HEK293 (cell line): ENCODE measurements around the gene ARRDC2.

ENCODE experiments used
- KLF7 ChIP-seq: fragments of 450-650 bp; formaldehyde crosslinking; IDR thresholded peaks from 2 replicates; pipeline ENCODE4 v1.5.1; 2016; ENCODE audit warnings: missing biosample characterization, missing genetic modification characterization, borderline replicate concordance
- REST ChIP-seq: fragments of 450-650 bp; formaldehyde crosslinking; IDR thresholded peaks from 2 replicates; pipeline ENCODE4 v1.5.1; 2016; ENCODE audit warnings: missing biosample characterization, missing genetic modification characterization
- TCF7L2 ChIP-seq: IDR thresholded peaks from 2 replicates; pipeline ENCODE4 v1.6.1; 2011; ENCODE audit warnings: low read depth, mild to moderate bottlenecking, inconsistent platforms, low read length, moderate library complexity, borderline replicate concordance
- YY1 ChIP-seq: fragments of 450-650 bp; formaldehyde crosslinking; IDR thresholded peaks from 2 replicates; pipeline ENCODE4 v1.5.1; 2018; ENCODE audit warnings: missing biosample characterization, missing genetic modification characterization
- ZNF175 ChIP-seq: fragments of 450-650 bp; formaldehyde crosslinking; IDR thresholded peaks from 2 replicates; pipeline ENCODE4 v1.5.1; 2016; ENCODE audit warnings: missing biosample characterization, missing genetic modification characterization
- ZNF274 ChIP-seq, 2 experiments: fragments of 200-500 bp in 1 of 2; fragments of 450-650 bp in 1 of 2; sonication (Bioruptor generic) in 1 of 2; formaldehyde crosslinking in 1 of 2; IDR thresholded peaks; 2 replicates each; pipeline versions ENCODE4 v1.5.1 to v1.6.1; 2014 to 2016; ENCODE audit warnings: borderline replicate concordance in 1 of 2, inconsistent platforms in 1 of 2, low read length in 1 of 2, missing biosample characterization in 1 of 2, missing genetic modification characterization in 1 of 2
- ZNF350 ChIP-seq: fragments of 450-650 bp; formaldehyde crosslinking; IDR thresholded peaks from 2 replicates; pipeline ENCODE4 v1.5.0; 2017; ENCODE audit warnings: missing biosample characterization, mild to moderate bottlenecking, missing genetic modification characterization
- ZNF692 ChIP-seq: fragments of 450-650 bp; formaldehyde crosslinking; IDR thresholded peaks from 2 replicates; pipeline ENCODE4 v1.5.1; 2016; ENCODE audit warnings: missing biosample characterization, missing genetic modification characterization
- ZNF707 ChIP-seq: fragments of 450-650 bp; formaldehyde crosslinking; IDR thresholded peaks from 2 replicates; pipeline ENCODE4 v1.5.1; 2016; ENCODE audit warnings: missing biosample characterization, missing genetic modification characterization
- ZNF747 ChIP-seq: fragments of 450-650 bp; formaldehyde crosslinking; IDR thresholded peaks from 2 replicates; pipeline ENCODE4 v1.5.1; 2016; ENCODE audit warnings: missing biosample characterization, missing genetic modification characterization
- ZNF768 ChIP-seq: fragments of 450-650 bp; formaldehyde crosslinking; IDR thresholded peaks from 2 replicates; pipeline ENCODE4 v1.5.1; 2018; ENCODE audit warnings: missing biosample characterization, mild to moderate bottlenecking, missing genetic modification characterization
- TF ChIP-seq, protein P1 (sequence below): fragments of 450-650 bp; formaldehyde crosslinking; IDR thresholded peaks from 2 replicates; pipeline ENCODE4 v1.5.1; 2016; ENCODE audit warnings: missing biosample characterization, missing genetic modification characterization
- TF ChIP-seq, protein P2 (sequence below): fragments of 450-650 bp; formaldehyde crosslinking; conservative IDR thresholded peaks from 2 replicates; pipeline ENCODE4 v1.5.1; 2016; ENCODE audit warnings: low read depth, missing biosample characterization, missing genetic modification characterization

DNA sequence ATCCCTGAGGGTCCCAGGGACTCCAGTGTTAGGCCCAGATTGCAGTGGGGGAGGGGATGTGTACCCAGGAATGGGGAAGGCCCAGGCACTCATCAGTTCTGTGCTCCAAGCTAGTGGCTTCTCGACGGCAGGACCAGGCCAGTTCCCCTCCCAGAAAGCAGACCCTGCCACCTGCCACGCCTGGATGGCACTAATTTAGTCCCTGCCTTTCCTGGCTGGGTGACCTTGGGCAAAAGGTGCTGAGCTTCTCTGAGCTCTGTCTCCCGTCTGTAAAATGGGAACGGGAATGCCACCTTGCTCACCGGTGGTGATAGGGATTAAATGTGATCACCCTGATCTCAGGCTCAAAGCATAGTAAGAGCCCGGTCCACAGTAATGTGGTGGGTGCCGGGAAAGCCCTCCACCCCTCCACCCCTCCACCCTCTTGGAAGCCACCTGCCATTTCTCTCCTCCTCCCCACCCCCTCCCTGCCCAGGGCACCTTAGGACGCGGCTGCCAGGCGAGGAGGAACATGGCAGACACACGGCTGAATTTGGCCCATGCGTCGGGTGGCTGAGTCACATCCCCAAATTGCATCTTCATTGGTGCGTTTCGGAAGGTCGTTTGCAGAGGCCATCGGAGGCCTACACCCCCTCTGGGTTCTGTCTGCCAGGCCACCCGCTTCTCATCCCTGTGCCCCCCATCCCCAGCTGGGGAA lies 38.7 kb upstream of the ARRDC2 start:
- TF ChIP-seq YY1 (no peak), REST (tag by site-specific recombination) (no peak), TCF7L2 (no peak), KLF7 (tag by site-specific recombination) (no peak), ZNF175 (tag by site-specific recombination) (no peak), ZNF707 (tag by site-specific recombination) (no peak), ZNF274 (IDR thresholded peaks at IDR 0.05; ENCODE audit: low read length) (no peak), ZNF274 (tag by site-specific recombination; IDR thresholded peaks at IDR 0.05; ENCODE audit: borderline replicate concordance) (no peak), ZNF768 (tag by site-specific recombination) (no peak), ZNF692 (tag by site-specific recombination) (no peak), ZNF350 (tag by site-specific recombination) (no peak), ZNF747 (tag by site-specific recombination) (no peak)
- TF ChIP-seq, protein P1, sequence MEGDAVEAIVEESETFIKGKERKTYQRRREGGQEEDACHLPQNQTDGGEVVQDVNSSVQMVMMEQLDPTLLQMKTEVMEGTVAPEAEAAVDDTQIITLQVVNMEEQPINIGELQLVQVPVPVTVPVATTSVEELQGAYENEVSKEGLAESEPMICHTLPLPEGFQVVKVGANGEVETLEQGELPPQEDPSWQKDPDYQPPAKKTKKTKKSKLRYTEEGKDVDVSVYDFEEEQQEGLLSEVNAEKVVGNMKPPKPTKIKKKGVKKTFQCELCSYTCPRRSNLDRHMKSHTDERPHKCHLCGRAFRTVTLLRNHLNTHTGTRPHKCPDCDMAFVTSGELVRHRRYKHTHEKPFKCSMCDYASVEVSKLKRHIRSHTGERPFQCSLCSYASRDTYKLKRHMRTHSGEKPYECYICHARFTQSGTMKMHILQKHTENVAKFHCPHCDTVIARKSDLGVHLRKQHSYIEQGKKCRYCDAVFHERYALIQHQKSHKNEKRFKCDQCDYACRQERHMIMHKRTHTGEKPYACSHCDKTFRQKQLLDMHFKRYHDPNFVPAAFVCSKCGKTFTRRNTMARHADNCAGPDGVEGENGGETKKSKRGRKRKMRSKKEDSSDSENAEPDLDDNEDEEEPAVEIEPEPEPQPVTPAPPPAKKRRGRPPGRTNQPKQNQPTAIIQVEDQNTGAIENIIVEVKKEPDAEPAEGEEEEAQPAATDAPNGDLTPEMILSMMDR (tag by site-specific recombination), result no peak
- TF ChIP-seq, protein P2, sequence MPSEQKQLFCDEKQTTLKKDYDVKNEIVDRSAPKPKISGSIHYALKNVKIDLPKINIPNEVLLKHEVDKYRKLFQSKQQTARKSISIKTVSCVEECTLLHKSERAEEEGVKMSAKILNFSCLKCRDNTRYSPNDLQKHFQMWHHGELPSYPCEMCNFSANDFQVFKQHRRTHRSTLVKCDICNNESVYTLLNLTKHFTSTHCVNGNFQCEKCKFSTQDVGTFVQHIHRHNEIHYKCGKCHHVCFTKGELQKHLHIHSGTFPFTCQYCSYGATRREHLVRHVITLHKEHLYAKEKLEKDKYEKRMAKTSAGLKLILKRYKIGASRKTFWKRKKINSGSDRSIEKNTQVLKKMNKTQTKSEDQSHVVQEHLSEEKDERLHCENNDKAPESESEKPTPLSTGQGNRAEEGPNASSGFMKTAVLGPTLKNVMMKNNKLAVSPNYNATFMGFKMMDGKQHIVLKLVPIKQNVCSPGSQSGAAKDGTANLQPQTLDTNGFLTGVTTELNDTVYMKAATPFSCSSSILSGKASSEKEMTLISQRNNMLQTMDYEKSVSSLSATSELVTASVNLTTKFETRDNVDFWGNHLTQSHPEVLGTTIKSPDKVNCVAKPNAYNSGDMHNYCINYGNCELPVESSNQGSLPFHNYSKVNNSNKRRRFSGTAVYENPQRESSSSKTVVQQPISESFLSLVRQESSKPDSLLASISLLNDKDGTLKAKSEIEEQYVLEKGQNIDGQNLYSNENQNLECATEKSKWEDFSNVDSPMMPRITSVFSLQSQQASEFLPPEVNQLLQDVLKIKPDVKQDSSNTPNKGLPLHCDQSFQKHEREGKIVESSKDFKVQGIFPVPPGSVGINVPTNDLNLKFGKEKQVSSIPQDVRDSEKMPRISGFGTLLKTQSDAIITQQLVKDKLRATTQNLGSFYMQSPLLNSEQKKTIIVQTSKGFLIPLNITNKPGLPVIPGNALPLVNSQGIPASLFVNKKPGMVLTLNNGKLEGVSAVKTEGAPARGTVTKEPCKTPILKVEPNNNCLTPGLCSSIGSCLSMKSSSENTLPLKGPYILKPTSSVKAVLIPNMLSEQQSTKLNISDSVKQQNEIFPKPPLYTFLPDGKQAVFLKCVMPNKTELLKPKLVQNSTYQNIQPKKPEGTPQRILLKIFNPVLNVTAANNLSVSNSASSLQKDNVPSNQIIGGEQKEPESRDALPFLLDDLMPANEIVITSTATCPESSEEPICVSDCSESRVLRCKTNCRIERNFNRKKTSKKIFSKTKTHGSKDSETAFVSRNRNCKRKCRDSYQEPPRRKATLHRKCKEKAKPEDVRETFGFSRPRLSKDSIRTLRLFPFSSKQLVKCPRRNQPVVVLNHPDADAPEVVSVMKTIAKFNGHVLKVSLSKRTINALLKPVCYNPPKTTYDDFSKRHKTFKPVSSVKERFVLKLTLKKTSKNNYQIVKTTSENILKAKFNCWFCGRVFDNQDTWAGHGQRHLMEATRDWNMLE (tag by site-specific recombination), result no peak
